ENCODE measurements around the gene NDUFAF4.
A peak's percentile ranks its signal among the peaks of the same experiment; 100 is the strongest.
"Not testable (repeated sequence)": the region's sequence is repeated elsewhere in the genome, so short reads cannot be mapped to it uniquely, and the experiment has no call there.

Gene NDUFAF4

GRCh38 chr6:96886519-96886918 lies 11.2 kb downstream of the NDUFAF4 start:
- Histone ChIP-seq H3K9me3 (replicated peaks in 1 of 11) (no peaks in the 10 kb centered on the region), H3K4me2 (no peak overlapping the region), H3K9ac (no peak overlapping the region), H3K36me3 (peaks cover 17 to 29% (median 21%) of the 10 kb centered on the region in 11 experiments), H3K4me3 (no peak overlapping the region), H3K27ac (no peak overlapping the region), H3K4me1 (peaks cover 9 to 14% (median 11%) of the 10 kb centered on the region in 10 experiments; a peak in 17 of 20 replicates), H3K27me3 (no peaks in the 10 kb centered on the region), H4K20me1 (peaks cover 0 to 11% (median 2%) of the 10 kb centered on the region in 11 experiments; a peak in 11 of 22 replicates)
- no peak for TF ChIP-seq Cebpa-rat (IDR thresholded peaks at IDR 0.05)

GRCh38 chr6:96885187-96885631 lies 12.5 kb downstream of the NDUFAF4 start:
- H3K9ac ChIP-seq; H3K27me3 ChIP-seq; H3K9me3 ChIP-seq (replicated peaks in 1 of 11); H4K20me1 ChIP-seq; H3K4me3 ChIP-seq: not testable (repeated sequence)
- H3K4me1 ChIP-seq = peaks cover 9 to 14% (median 11%) of the 10 kb centered on the region in 10 experiments; a peak in 17 of 20 replicates
- H3K27ac ChIP-seq = peak overlapping the region in 2 of 11 experiments; percentile 9 to 38; a peak in 1 of 22 replicates
- H3K4me2 ChIP-seq = peak overlapping the region; percentile 44 to 76 (median 63)
- peak in 4 of 11 experiments; percentile 28 to 62 (median 45); a peak in 6 of 22 replicates for TF ChIP-seq Cebpa-rat (IDR thresholded peaks at IDR 0.05)
- peaks cover 4 to 16% (median 8%) of the 10 kb centered on the region in 11 experiments; a peak in 19 of 22 replicates for H3K36me3 ChIP-seq

- Histone ChIP-seq H3K9ac (no peak overlapping the region), H3K27ac (no peak overlapping the region), H4K20me1 (no peaks in the 10 kb centered on the region), H3K4me1 (peaks cover 0 to 13% (median 0%) of the 10 kb centered on the region in 10 experiments; a peak in 6 of 20 replicates), H3K4me2 (no peak overlapping the region), H3K9me3 (replicated peaks in 1 of 11) (no peaks in the 10 kb centered on the region), H3K27me3 (no peaks in the 10 kb centered on the region), H3K36me3 (no peaks in the 10 kb centered on the region), H3K4me3 (no peak overlapping the region)
- no peak for TF ChIP-seq Cebpa-rat (IDR thresholded peaks at IDR 0.05)
Measured at GRCh38 chr6:96878143-96878542, 19.5 kb downstream of the NDUFAF4 start.

GRCh38 chr6:96876886-96877545 lies 20.7 kb downstream of the NDUFAF4 start:
- TF ChIP-seq Cebpa-rat (IDR thresholded peaks at IDR 0.05) = no peak
- Histone ChIP-seq H3K36me3 (no peaks in the 10 kb centered on the region), H4K20me1 (no peaks in the 10 kb centered on the region)

GRCh38 chr6:96872976-96873375 lies 24.7 kb downstream of the NDUFAF4 start:
- H3K4me1 ChIP-seq = peaks cover 0 to 12% (median 0%) of the 10 kb centered on the region in 10 experiments; a peak in 6 of 20 replicates
- H4K20me1 ChIP-seq = no peaks in the 10 kb centered on the region
- H3K4me2 ChIP-seq = no peak overlapping the region
- no peak overlapping the region for H3K4me3 ChIP-seq
- no peaks in the 10 kb centered on the region for H3K9me3 ChIP-seq (replicated peaks in 1 of 11)
- TF ChIP-seq Cebpa-rat (IDR thresholded peaks at IDR 0.05) = no peak
- H3K9ac ChIP-seq = no peak overlapping the region
- no peaks in the 10 kb centered on the region for H3K36me3 ChIP-seq
- no peak overlapping the region for H3K27ac ChIP-seq
- H3K27me3 ChIP-seq = no peaks in the 10 kb centered on the region

More at GRCh38 chr6:96876886-96877545, 20.7 kb downstream of the NDUFAF4 start:
- H3K9me3 ChIP-seq (replicated peaks in 1 of 11) = no peaks in the 10 kb centered on the region
- H3K9ac ChIP-seq = no peak overlapping the region
- H3K4me1 ChIP-seq = peaks cover 0 to 13% (median 0%) of the 10 kb centered on the region in 10 experiments; a peak in 6 of 20 replicates
- no peaks in the 10 kb centered on the region for H3K27me3 ChIP-seq
- peak overlapping the region in 3 of 11 experiments; percentile 16 to 52 (median 36); a peak in 3 of 22 replicates for H3K4me2 ChIP-seq
- H3K27ac ChIP-seq = no peak overlapping the region
- H3K4me3 ChIP-seq = no peak overlapping the region

GRCh38 chr6:96865055-96865405 lies 32.7 kb downstream of the NDUFAF4 start:
- no peaks in the 10 kb centered on the region for H3K4me1 ChIP-seq
- no peak overlapping the region for H3K9ac ChIP-seq
- no peaks in the 10 kb centered on the region for H3K27me3 ChIP-seq
- H3K4me2 ChIP-seq = no peak overlapping the region
- H3K27ac ChIP-seq = no peak overlapping the region
- H3K36me3 ChIP-seq = no peaks in the 10 kb centered on the region
- H3K4me3 ChIP-seq = no peak overlapping the region
- H4K20me1 ChIP-seq = no peaks in the 10 kb centered on the region
- no peaks in the 10 kb centered on the region for H3K9me3 ChIP-seq (replicated peaks in 1 of 11)
- TF ChIP-seq Cebpa-rat (IDR thresholded peaks at IDR 0.05) = no peak

- H3K36me3 ChIP-seq = no peaks in the 10 kb centered on the region
- H3K27ac ChIP-seq = no peak overlapping the region
- no peak for TF ChIP-seq Cebpa-rat (IDR thresholded peaks at IDR 0.05)
- no peaks in the 10 kb centered on the region for H3K4me1 ChIP-seq
- H3K9me3 ChIP-seq (replicated peaks in 1 of 11) = no peaks in the 10 kb centered on the region
- no peak overlapping the region for H3K4me2 ChIP-seq
- H4K20me1 ChIP-seq = no peaks in the 10 kb centered on the region
- H3K9ac ChIP-seq = no peak overlapping the region
- no peak overlapping the region for H3K4me3 ChIP-seq
- no peaks in the 10 kb centered on the region for H3K27me3 ChIP-seq
Measured at GRCh38 chr6:96864216-96865054, 33.3 kb downstream of the NDUFAF4 start.

GRCh38 chr6:96862560-96862959 lies 35.1 kb downstream of the NDUFAF4 start:
- Histone ChIP-seq H3K36me3 (no peaks in the 10 kb centered on the region), H3K9ac (no peak overlapping the region), H3K27me3 (no peaks in the 10 kb centered on the region), H4K20me1 (no peaks in the 10 kb centered on the region), H3K4me3 (no peak overlapping the region), H3K27ac (no peak overlapping the region), H3K9me3 (replicated peaks in 1 of 11) (no peaks in the 10 kb centered on the region), H3K4me2 (no peak overlapping the region), H3K4me1 (no peaks in the 10 kb centered on the region)
- no peak for TF ChIP-seq Cebpa-rat (IDR thresholded peaks at IDR 0.05)

- Histone ChIP-seq H3K9me3 (replicated peaks in 1 of 11) (no peaks in the 10 kb centered on the region), H3K4me2 (no peak overlapping the region), H3K4me1 (no peaks in the 10 kb centered on the region), H3K4me3 (no peak overlapping the region), H4K20me1 (no peaks in the 10 kb centered on the region), H3K36me3 (no peaks in the 10 kb centered on the region), H3K27me3 (no peaks in the 10 kb centered on the region), H3K27ac (no peak overlapping the region), H3K9ac (no peak overlapping the region)
- no peak for TF ChIP-seq Cebpa-rat (IDR thresholded peaks at IDR 0.05)
Measured at GRCh38 chr6:96861588-96861987, 36.1 kb downstream of the NDUFAF4 start.
